ENCODE measurements around the gene MAML3. TPM values are rescaled to one million over a fixed set of nuclear protein-coding genes. Genes with fewer than 3 reads are reported as not detected.

The MAML3 gene
- total RNA-seq, 1 experiment from 2014 or later: 12.1 TPM

DNA sequence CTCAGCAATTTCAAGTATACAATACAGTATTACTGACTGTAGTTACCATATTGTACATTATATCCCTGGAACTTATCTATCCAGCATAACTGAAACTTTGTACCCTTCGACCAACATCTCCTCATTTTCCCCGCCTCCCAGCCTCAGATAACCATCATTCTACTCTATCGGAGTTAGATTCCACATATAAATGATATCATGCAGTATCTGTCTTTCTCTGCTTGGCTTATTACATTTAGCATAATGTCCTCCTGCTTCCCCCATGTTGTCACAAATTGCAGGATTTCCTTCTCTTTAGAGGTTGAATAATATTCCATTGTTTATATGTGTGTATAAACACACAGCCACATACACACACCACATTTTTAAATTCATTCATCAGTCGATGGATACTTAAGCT lies 218.1 kb downstream of the MAML3 start:
- H3K27ac Mint-ChIP-seq (ENCODE audit: unreplicated experiment): no peak overlapping the region
- ChIA-PET CTCF (no interaction called here), POLR2A (no interaction called here)
- no peak for TF ChIP-seq CTCF (IDR thresholded peaks at IDR 0.05; ENCODE audit: insufficient read depth in 1 of 2, low read depth in 1 of 2, low read length in 1 of 2, severe bottlenecking in 1 of 2, unreplicated experiment in 1 of 2)
- H3K4me3 ChIP-seq (ENCODE audit: low read depth, low read length): no peak overlapping the region
- H3K27me3 Mint-ChIP-seq (ENCODE audit: insufficient read depth, unreplicated experiment): no peaks in the 10 kb centered on the region
- H3K9me3 ChIP-seq: no peaks in the 10 kb centered on the region
- BruUV-seq (replicated peaks): no TSS peak
- no peaks in the 10 kb centered on the region for H3K36me3 ChIP-seq (ENCODE audit: control insufficient read depth, insufficient read depth, low read length)
- no peak overlapping the region for H3K4me3 Mint-ChIP-seq (ENCODE audit: unreplicated experiment)
- no peaks in the 10 kb centered on the region for H3K9me3 Mint-ChIP-seq (ENCODE audit: unreplicated experiment)
- H3K36me3 Mint-ChIP-seq (ENCODE audit: insufficient read depth, unreplicated experiment): no peaks in the 10 kb centered on the region
- DNase-seq: no peak
- no peaks in the 10 kb centered on the region for H3K27me3 ChIP-seq (replicated peaks; ENCODE audit: control insufficient read depth, insufficient read depth, low read length)
- intact Hi-C loops (cut with micrococcal nuclease; ENCODE audit: unreplicated experiment): no loop called here
- H3K4me1 ChIP-seq: no peaks in the 10 kb centered on the region
- peaks cover 7% of the 10 kb centered on the region for H3K4me1 Mint-ChIP-seq (ENCODE audit: low read depth, unreplicated experiment)

GRCh38 chr4:139934708-139935195 lies 219.2 kb downstream of the MAML3 start:
- ChIA-PET CTCF (no interaction called here), POLR2A (no interaction called here)
- DNase-seq: no peak
- H3K27ac Mint-ChIP-seq (ENCODE audit: unreplicated experiment): no peak overlapping the region
- no peaks in the 10 kb centered on the region for H3K4me1 ChIP-seq
- no peak overlapping the region for H3K4me3 ChIP-seq (ENCODE audit: low read depth, low read length)
- H3K4me3 Mint-ChIP-seq (ENCODE audit: unreplicated experiment): no peak overlapping the region
- peaks cover 7% of the 10 kb centered on the region for H3K4me1 Mint-ChIP-seq (ENCODE audit: low read depth, unreplicated experiment)
- H3K27me3 ChIP-seq (replicated peaks; ENCODE audit: control insufficient read depth, insufficient read depth, low read length): no peaks in the 10 kb centered on the region
- H3K27me3 Mint-ChIP-seq (ENCODE audit: insufficient read depth, unreplicated experiment): no peaks in the 10 kb centered on the region
- H3K9me3 Mint-ChIP-seq (ENCODE audit: unreplicated experiment): no peaks in the 10 kb centered on the region
- no peaks in the 10 kb centered on the region for H3K9me3 ChIP-seq
- no peak for TF ChIP-seq CTCF (IDR thresholded peaks at IDR 0.05; ENCODE audit: insufficient read depth in 1 of 2, low read depth in 1 of 2, low read length in 1 of 2, severe bottlenecking in 1 of 2, unreplicated experiment in 1 of 2)
- intact Hi-C loops (cut with micrococcal nuclease; ENCODE audit: unreplicated experiment): no loop called here
- BruUV-seq (replicated peaks): no TSS peak
- H3K36me3 Mint-ChIP-seq (ENCODE audit: insufficient read depth, unreplicated experiment): no peaks in the 10 kb centered on the region
- no peaks in the 10 kb centered on the region for H3K36me3 ChIP-seq (ENCODE audit: control insufficient read depth, insufficient read depth, low read length)

DNA sequence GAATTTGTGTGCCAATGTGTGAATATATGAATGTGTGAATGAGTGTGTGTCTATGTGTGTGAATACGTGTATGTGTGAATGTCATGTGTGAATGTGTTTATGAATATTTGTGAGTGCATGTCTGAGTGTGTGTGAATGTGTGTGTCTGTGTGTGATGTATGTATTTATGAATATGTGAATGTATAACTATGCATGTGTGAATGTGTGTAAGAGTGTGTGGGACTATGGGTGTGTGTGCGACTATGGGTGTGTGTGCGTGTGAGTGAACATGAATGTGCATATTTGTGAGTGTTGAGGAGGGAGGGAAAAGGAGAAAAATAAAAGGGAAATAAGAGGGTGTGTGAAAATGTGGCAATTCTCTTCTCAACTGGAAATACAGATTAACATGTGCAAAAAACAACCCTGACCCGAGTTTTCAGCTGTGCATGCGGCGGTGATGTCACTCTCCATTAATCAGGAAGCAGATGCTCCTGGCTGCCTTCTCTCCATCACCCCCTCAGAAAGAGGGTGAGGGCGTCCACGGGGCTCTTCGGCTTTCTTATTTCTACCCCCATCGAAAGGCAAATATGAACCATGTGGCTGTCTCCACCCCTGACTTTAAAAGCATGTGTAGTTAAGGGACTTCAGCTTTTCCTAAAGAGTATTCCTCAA lies 219.8 kb downstream of the MAML3 start:
- Mint-ChIP-seq H3K4me3 (ENCODE audit: unreplicated experiment) (no peak overlapping the region), H3K4me1 (ENCODE audit: low read depth, unreplicated experiment) (peaks cover 7% of the 10 kb centered on the region), H3K27ac (ENCODE audit: unreplicated experiment) (no peak overlapping the region), H3K27me3 (ENCODE audit: insufficient read depth, unreplicated experiment) (no peaks in the 10 kb centered on the region), H3K9me3 (ENCODE audit: unreplicated experiment) (no peaks in the 10 kb centered on the region), H3K36me3 (ENCODE audit: insufficient read depth, unreplicated experiment) (no peaks in the 10 kb centered on the region)
- H3K36me3 ChIP-seq (ENCODE audit: control insufficient read depth, insufficient read depth, low read length): no peaks in the 10 kb centered on the region
- POLR2A ChIA-PET: no interaction called here
- CTCF ChIA-PET: no interaction called here
- no peak for DNase-seq
- BruUV-seq (replicated peaks): no TSS peak
- no peak overlapping the region for H3K4me3 ChIP-seq (ENCODE audit: low read depth, low read length)
- no peaks in the 10 kb centered on the region for H3K9me3 ChIP-seq
- TF ChIP-seq CTCF (IDR thresholded peaks at IDR 0.05; ENCODE audit: insufficient read depth in 1 of 2, low read depth in 1 of 2, low read length in 1 of 2, severe bottlenecking in 1 of 2, unreplicated experiment in 1 of 2): no peak
- H3K27me3 ChIP-seq (replicated peaks; ENCODE audit: control insufficient read depth, insufficient read depth, low read length): no peaks in the 10 kb centered on the region
- intact Hi-C loops (cut with micrococcal nuclease; ENCODE audit: unreplicated experiment): no loop called here
- H3K4me1 ChIP-seq: no peaks in the 10 kb centered on the region

Data from Caco-2 (cell line).